KG1 (cell line): ENCODE data around the gene DOCK3.
"Not testable (repeated sequence)": the region's sequence is repeated elsewhere in the genome, so short reads cannot be mapped to it uniquely, and the experiment has no call there.

Experiments
- DNase-seq: peaks from one replicate; lab custom pipeline; 2025; lab: John Stamatoyannopoulos, UW

The DOCK3 gene

DNA sequence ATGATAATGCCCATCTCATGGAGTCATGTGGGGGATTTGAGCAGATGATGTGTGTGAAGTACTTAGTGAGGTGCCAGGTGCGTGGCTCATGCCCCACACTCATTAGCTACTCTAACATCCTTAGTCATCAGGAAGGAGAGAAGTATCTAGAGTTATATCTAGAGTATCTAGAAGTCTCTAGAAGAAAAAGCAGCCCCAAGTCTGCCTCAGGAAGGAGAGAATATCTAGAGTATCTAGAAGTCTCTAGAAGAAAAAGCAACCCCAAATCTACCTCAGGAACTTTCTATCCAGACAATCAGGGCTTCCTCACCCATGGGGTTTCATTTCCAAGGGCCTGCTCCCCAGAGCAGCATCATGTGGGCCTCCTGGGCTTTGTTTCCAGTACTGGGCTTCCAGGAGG is 24.7 kb upstream of the DOCK3 start:
- no peak for DNase-seq

DNA sequence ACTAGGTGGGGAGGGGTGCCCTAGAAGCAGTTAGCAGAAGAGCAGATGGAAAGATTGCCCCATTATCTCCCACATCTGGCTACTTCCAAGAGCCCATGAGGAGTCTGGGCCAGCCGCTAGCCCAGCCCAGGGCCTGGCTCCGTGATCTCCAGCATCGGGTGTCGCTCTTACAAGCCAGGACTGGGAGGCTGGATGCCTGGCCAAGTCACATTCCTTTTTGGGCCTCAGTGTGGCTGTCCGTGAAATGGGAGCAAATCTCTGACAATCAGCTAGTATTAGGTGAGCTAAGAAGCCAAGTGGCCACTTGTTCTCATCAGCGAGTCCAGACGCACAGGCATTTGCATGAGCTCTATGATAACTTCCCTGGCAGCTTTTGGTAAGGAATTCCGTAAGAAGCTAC is 23.3 kb upstream of the DOCK3 start:
- DNase-seq, result no peak

DNA sequence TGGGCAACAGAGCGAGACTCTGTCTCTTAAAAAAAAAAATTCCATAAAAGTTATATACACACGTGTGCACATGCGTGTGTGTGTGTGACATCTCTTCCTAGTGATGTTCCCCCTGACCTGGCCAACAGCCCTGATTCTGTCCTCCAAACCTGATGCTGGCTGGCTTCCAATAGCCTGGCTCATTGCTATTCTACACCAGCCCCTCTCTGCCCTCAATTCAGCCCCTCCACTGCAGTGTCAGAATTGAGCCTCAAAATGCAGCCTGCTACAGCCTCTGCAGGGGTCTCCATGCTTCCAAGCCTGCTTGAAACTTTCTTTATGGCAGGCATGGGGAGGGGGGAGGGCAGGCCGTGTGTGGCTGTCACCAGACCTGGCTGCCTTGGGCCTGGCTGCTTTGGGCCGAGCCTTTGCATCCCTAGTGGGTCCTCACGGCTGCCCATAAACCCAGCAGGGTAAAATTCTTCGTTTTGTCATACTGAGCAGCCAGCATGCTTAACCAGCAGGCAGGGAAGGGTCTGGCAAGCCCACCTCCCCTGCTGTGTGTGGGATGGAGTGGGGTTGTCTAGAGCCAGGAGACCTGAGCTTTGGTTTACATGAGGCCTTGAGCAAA is 22.7 kb upstream of the DOCK3 start:
- no peak for DNase-seq

DNA sequence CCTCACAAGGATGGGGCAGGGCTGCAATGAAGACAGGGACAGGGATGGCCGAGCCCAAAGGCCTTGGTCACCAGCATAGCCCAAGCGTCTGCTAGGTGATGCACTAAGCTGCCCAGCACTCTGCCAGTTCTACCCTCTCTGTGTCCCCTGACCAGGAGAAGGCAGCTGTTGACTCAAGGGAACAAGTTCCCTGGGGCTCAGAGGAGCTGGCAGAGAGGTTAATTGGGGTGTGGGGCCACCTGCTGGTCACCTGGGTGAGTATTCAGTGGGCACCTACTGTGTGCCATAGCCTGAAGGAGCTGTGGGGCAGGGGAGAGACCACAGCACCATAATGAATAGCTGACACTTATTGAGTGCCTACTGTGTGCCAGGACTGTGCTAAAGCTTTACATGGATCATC is 22.0 kb upstream of the DOCK3 start:
- no peak for DNase-seq

DNA sequence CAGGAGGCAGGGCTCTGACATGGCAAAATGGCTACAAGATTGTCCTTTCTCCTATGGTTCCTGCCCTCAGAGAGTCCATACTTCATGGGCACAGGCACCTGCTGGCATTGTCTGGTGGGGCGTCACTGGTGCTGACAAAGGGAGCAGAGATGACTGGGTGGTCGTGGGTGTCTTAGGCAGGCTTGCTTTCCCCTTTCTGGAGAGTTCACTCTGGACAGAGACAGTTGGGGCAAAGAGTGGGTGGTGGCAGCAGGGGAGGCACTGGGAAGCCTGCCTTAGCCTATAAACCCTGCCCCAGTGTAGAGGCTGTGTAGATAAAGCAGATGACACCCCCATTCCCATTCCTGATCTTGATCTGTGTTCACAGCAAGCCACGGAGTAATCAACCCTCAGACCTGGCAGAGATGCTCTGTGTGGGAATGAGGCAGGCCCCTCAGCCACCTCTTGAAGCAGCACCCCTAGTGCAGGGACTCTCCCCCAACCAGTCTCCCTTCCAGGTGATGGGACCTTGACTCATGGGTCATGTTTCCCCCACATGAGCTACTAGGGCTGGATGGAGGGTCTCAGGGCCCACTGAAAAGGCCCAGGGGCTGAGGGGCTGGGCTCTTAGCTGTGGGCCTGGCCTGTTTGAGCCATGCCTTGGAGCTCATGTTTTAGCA is 20.7 kb upstream of the DOCK3 start:
- DNase-seq, result no peak

DNA sequence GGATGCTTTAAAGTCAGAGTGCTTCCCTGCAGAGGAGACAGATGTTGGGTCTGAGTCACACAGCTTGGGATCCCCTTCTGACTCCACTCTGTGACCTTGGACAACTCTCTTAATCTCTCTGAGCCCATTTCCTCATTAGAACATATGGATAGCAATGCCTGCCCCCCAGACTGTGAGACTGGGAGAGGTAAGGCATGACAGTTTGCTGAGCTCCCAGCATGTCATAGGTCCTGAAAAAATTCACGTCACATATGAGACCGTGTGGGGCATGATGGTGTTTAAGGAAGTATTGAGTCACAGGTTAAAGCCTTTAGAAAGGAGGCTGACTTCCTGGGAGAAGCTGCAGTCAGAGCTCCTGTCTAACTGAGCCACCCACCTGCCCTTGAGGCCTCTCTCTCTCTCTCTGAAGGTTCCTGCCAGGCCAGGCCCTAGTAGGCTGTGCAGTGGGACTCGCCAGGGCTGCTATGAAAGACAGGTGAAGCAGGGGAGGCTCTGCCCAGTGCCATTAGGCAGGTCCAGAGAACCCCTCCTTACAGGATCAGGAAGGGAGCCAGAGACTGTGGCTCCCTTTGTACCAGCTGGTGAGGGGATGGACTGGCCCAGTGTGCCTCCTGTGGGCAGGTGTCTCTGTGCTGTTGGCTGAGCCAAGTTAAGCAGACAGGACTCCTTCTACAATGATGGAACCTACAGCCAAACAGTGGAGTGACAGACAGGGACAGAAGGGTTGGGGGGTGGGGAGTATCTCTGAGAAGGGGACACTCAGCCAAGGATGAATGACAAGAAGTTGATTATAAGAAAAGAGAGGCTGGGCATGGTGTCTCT is 19.5 kb upstream of the DOCK3 start:
- no peak for DNase-seq

DNA sequence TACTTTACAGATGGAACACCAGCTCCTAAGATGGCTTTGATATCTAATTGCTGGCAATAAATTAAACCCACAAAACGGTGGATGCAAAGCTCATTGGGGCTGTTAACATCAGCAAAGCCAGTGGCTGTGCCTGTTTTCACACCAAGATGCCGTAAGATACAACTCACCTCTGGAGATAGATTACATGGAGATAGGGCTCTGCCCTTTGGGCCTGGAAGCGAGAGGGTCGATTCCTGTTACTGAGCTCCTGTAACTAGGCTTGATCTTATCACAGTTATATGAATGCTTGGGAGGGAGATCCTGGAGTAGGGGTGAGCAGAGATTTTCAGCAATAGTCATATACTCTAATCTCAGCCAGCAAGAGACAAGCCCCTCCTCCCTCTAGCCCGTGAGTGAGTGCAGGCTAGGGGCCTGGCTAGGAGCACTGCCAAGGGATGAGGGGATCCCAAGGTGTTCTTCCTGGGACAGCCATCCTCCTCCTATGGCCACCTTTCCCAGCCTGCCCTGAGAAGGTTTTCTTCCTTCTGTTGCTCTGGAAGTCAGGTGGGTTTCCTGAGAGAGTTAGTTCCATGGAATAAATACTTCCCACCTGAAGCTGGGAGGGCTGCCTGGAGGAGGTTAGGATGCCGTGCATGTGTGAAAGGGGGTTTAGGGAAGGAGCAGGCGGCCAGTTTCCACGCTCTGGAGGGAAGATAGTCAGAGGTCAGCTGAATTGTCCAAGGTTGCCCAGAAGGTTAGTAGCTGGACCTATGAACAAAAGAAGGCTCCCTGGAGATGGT is 18.1 kb upstream of the DOCK3 start:
- DNase-seq, result no peak

DNA sequence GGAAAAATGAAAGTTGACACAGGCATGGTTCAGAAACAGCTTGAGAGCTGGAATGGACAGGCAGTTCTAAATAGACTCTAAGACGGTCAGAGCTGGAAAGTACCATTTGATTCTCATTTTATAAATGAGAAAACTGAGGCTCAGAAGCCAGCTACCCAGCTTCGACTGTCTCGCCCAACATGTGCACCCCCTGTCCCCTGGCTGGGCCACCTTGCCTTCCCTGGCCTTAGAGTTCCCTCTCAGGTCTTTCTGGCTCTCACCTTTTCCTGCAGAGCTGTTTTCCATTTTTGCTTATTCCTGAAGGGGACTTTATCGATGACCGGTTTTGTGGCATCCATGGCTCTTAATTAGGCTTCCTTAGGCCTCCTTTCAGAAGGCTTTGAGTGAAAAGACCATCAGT is 17.3 kb upstream of the DOCK3 start:
- DNase-seq, result no peak

DNA sequence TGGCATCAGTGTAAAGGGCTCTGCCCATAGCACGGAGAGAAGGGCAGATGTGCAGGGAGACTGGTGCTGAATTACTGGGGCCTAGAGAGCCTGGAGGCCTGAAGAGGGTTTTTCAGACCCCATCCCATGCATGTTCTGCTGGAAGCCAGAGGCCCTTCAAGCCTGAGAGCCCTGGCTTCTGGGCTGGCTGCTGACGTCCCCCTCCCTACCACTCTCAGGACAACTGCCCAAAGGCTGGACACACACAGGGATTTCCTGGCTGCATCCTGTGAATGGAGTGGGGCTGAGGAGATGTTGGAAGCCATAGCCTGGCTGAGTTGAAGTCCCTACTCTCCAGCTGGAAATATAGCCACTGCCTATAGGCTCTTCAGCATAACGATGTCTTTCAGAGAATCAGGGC is 16.9 kb upstream of the DOCK3 start:
- no peak for DNase-seq

DNA sequence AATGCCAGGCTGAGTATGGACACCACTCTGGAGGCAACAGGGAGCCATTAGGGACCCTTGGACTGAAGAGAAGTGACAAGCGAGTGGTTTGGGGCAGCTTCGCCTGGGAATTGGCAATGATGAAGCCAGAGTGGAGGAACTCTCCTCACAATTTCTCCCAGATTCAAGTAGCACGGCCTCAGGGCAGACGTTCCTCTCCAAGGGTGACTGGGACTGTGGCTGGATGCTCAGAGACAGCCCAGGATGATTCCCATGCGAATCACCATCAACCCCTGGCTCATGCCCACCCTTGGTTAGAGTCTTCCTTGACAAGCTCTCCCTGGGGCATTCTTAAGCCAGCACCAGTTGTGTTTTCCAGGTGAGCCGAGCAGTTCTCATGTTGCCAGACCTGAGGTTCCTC is 16.3 kb upstream of the DOCK3 start:
- no peak for DNase-seq

DNA sequence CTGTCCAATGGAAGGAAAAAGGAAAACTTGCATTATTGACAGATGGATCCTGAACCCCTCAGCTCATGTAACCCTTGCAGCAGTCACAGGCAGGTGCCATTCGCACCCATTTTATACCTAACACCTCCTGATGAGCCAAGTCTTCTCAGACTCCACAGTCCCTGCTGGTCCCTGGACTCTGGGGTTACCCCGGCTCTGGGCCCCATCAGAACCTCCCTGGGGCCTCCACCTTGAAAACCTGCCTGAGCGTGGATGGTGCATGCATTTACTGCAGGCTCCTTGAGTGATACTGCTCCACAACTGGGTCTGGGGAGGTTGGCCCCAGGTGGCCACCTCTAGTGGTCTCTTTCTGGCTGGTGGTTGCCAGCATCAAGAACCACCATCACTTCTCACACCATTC is 15.9 kb upstream of the DOCK3 start:
- DNase-seq, result no peak

DNA sequence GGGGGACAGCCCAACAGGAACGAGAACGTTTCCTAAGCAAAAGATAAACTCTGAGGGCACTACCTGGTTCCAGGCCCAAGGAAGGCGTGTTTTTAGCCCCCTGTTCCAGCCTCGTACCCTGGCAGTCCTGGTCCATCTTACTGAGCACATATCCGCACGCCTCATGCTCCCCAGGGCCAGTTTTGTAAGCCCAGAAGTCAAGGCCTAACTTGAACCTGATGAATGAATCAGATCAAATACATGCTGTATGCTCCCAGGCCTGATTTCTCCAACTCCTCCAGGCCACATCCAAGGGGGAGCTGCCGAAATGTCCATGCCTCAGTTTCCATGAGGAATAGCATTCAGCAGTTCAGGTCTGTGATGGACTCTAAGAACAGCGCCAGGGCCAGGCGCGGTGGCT is 14.3 kb upstream of the DOCK3 start:
- no peak for DNase-seq

DNA sequence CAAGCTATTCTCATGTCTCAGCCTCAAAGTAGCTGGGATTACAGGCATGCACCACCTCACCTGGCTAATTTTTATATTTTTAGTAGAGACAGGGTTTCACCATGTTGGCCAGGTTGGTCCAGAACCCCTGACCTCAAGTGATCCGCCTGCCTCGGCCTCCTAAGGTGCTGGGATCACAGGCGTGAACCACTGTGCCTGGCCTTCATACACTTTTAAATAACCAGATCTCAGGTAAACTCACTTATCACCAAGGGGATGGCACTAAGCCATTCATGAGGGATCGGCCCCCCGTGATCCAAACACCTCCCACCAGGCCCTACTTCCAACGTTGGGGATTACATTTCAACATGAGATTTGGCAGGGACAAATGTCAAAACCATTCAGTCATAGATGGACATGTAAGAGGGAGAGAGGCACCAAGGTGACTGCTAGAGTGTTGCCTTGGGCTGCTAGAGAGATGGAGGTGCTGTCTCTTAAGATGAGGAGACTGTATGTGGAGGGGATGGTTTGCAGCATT is 13.3 kb upstream of the DOCK3 start:
- no peak for DNase-seq

DNA sequence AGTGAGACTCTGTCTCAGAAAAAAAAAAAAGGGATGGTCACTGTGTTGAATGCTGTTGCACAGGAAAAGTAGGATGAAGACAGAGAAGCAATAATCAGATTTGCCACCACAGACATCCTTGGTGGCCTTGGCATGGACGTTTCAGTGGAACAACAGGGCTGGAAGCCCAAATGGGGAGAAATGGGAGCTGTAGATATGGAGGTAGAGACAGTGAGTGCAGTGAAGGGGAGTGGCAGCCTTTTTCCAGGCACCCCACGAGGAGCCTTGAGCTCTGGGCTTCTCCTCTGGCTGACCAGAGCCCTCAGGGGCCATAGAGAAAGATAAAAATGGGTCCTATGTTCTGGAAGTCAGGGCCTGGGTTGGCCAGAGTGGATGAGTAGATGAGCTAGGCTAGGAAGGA is 12.3 kb upstream of the DOCK3 start:
- no peak for DNase-seq

DNA sequence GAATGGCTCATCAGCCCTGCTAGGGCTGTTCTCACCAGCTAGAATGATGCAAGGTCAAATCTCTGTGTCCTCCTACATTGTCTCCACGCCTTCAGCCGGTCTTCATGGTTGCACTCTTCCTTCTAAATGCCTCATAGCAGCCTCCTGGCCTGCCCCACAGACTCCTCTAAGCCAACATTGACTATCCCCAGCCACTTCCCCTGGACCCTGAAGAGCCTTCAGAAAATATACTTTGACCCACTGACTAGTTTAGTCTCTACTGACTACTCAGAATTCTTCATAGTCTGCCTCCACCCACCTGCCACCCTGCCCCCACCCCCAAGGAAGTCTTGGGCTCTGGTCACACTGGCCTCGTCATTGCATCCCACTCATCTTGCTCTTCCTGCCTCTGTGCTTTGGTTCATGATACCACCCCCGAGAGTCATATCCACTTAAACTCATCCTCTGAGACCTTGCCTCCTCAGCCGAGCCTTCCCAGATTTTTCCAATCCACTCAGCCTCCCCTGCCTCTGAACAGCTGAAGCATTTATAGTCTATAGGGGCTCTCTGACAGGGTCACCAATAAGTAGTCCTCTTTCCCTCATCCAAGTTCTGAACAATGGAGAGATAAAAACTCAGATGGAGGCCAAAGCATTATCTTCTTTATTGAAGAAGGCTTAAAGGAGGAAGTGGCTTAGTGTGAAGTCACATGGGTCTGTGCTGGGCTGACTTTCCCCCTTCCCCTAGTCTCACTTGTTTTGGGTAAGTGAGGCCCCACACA is 9.5 kb upstream of the DOCK3 start:
- no peak for DNase-seq

DNA sequence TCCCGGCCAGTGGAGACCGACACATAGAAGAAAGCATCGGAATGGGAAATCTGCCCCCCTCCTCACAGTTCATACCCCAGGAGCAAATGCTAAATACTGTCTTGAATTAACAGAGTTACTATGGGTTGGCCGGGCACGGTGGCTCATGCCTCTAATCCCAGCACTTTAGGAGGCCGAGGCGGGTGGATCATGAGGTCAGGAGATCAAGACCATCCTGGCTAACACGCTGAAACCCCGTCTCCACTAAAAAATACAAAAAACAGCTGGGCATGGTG is 8.9 kb upstream of the DOCK3 start:
- not testable (repeated sequence) for DNase-seq

DNA sequence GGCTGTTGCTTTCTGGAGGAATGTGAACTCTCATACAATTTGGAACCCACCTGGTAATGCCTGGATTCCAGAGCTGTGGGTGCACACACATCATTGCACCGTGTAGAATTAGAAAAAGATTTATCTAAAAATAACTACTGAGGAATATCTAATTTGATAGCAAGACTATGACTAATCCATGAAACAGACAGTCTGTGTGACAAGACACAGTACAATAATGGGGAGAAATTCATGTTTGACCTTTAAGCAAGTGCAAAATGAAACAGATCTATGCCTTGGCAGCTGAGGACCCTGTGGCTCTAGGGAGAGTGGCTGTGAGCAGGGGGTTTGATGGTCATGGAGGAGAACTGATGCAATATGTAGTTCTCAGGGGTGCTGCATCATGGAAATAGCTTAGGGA is 7.9 kb upstream of the DOCK3 start:
- DNase-seq, result no peak

DNA sequence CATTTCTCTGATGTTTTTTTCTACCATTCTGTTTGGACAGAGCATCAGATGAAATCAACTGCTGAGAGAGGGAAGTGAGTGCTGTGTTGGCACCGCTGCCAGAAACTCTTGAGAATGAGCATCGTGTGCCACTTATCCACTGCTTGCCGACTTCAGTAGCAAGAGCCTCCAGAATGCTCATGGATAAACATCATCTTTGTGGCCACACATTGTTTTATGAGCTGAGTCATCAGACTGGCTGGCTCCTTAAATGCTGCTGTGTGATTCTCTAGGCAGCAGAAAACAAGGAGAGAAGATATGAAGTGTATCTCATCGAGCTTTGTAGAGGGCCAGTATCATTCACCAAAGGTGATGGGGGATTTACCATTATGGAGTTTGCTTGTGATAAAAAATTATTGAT is 3.4 kb upstream of the DOCK3 start:
- DNase-seq, result no peak

DNA sequence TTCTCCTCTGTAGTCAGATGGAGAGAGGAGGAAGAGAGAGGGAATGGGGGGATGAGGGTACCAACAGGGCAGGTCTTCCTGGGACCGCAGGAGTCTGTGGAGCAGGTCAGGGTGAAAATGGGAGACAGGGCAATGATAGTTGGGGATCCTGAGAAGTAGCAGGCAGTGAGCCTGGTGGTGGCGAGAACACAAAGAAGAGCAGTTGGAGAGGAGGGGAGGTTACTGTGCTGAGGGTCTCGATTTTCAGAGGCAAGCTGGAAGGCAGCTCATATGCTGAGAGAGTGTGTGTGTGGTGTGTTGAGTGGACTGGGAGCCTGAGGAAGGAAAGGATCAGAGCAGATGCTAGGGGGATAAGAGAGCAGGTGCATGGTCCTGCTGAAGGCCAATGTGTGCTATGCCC is 2.1 kb upstream of the DOCK3 start:
- no peak for DNase-seq

DNA sequence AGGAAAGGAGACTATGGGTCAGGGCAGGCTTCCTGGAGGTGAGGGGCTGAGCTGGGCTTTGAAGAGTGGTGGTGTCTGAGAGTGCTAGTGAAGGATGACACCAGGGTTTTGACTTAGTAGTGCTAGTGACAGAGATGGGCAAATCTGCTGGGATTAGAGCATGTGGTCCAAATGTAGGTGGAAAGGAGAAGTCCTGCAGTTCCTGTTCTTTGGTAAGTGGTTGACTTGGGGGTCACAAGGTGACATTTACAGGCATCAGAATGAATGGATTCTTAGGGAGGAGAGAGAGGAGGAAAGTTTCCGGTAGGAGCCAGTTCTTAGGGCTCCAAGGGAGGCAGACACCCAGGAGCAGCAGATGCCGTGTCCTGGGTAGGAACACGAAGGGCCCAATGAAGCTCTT is 796 bp upstream of the DOCK3 start:
- DNase-seq, result no peak

DNA sequence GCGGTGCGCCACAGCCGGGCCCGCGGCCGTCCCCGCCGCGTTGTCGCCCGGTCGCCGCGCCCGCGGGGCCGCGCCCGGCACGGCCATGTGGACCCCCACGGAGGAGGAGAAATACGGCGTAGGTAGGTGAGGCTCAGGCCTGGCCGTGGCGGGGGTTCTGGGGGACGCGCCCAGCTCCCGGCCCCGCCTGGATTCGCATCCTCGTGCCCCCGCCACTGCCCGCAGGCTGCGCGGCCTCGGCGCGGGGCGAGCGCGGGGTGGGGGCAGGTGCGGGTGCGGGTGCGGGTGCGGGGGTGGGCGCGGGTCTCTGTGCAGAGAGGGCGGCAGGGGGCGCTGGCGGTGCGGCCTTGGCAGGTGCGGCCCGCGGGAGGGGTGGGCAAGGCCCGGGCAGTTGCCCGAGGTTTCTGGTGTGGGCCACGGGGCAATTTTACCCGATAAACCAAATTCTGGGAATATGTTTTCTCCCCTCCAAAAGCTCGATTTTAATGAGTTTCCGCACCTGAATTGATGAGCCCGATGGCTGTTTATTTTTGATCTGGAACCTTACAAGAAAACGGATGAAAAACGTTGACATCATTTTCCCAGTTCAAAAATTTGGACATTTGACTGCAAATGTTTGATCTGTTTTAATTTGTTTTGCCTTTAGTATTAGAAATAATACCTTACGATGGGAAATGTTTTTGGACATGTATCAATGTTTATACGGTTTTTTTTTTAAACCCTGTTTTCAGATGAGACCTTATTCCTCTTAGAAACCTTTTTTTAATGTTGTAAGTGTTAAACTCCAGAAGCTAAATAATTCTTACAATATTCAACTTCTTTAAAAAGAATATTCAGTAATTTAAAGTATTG is 678 bp downstream of the DOCK3 start:
- no peak for DNase-seq
